H1 (cell line): ENCODE measurements around the gene H1-8. TPM values are rescaled to one million over a fixed set of nuclear protein-coding genes. Genes with fewer than 3 reads are reported as not detected.

Source experiments
- CTCF ChIA-PET: fragments of 300-600 bp; sonication (Branson Sonifier 250); formaldehyde crosslinking; loops from one replicate; lab custom pipeline; 2021; ENCODE audit not compliant: partially characterized antibody; lab: Charles Lee
- POLR2A ChIA-PET: fragments of 300-600 bp; sonication (Branson Sonifier 250); formaldehyde crosslinking; loops from one replicate; lab custom pipeline; 2021; ENCODE audit warnings: inconsistent platforms; ENCODE audit not compliant: partially characterized antibody; lab: Charles Lee
- DNase-seq, 2 experiments: peaks; one replicate each; pipeline versions ENCODE4 v3.0.0 to v3.0.0-alpha.2; 2010 to 2022; ENCODE audit warnings: low spot score in 2 of 2, low read depth in 1 of 2, mixed read lengths in 1 of 2
- FAIRE-seq: peaks from 2 replicates; lab custom pipeline; 2011; peaks lifted over from hg19 to GRCh38; lab: Jason Lieb, UNC
- H2AFZ ChIP-seq: 2 replicates; pipeline ENCODE4 v1.8.1; 2012; ENCODE audit warnings: low read length, inconsistent platforms
- H2AK5ac ChIP-seq: 2 replicates; pipeline ENCODE4 v1.6.1; 2013; ENCODE audit warnings: low read depth, low read length
- H2BK120ac ChIP-seq: replicated peaks from 2 replicates; pipeline ENCODE3; 2013; ENCODE audit warnings: low read depth, low read length, inconsistent platforms
- H2BK12ac ChIP-seq: 2 replicates; pipeline ENCODE4 v1.6.1; 2013; ENCODE audit warnings: low read depth, low read length
- H2BK15ac ChIP-seq: 2 replicates; pipeline ENCODE4 v1.6.1; 2013; ENCODE audit warnings: low read length
- H2BK20ac ChIP-seq: 2 replicates; pipeline ENCODE4 v1.6.1; 2013; ENCODE audit warnings: low read length
- H2BK5ac ChIP-seq: 2 replicates; pipeline ENCODE4 v1.6.1; 2013; ENCODE audit warnings: low read depth, low read length
- H3K14ac ChIP-seq: 2 replicates; pipeline ENCODE4 v1.6.1; 2013; ENCODE audit warnings: inconsistent platforms; ENCODE audit not compliant: insufficient read length
- H3K18ac ChIP-seq: 2 replicates; pipeline ENCODE4 v1.6.1; 2013; ENCODE audit warnings: low read length; ENCODE audit errors: extremely low read depth
- H3K23ac ChIP-seq: 2 replicates; pipeline ENCODE4 v1.6.1; 2013; ENCODE audit warnings: inconsistent platforms; ENCODE audit not compliant: insufficient read length
- H3K23me2 ChIP-seq: 2 replicates; pipeline ENCODE4 v1.6.1; 2013; ENCODE audit warnings: low read depth, low read length
- H3K27ac ChIP-seq: 2 replicates; pipeline ENCODE4 v1.6.1; 2011; ENCODE audit warnings: low read depth, low read length, inconsistent platforms
- H3K27me3 ChIP-seq, 4 experiments: replicated peaks in 1 of 4; 1 replicate in 1 of 4; 2 replicates in 3 of 4; pipeline versions ENCODE4 v1.6.1 to v1.8.1; 2011 to 2013; ENCODE audit warnings: low read length in 3 of 4, mild to moderate bottlenecking in 3 of 4, inconsistent platforms in 2 of 4, mixed read lengths in 2 of 4, moderate library complexity in 1 of 4; ENCODE audit not compliant: control insufficient read depth in 3 of 4, insufficient read depth in 3 of 4; ENCODE audit errors: extremely low read depth in 1 of 4
- H3K36me3 ChIP-seq, 4 experiments: 2 replicates each; pipeline versions ENCODE4 v1.6.1 to v1.8.1; 2011 to 2013; ENCODE audit warnings: mild to moderate bottlenecking in 4 of 4, low read length in 3 of 4, moderate library complexity in 2 of 4, control low read depth in 1 of 4, inconsistent platforms in 1 of 4; ENCODE audit not compliant: insufficient read depth in 4 of 4, control insufficient read depth in 2 of 4
- H3K4ac ChIP-seq: replicated peaks from 2 replicates; pipeline ENCODE3; 2013; ENCODE audit warnings: low read length, low read depth, mixed read lengths, inconsistent platforms; ENCODE audit not compliant: insufficient read length
- H3K4me1 ChIP-seq, 4 experiments: replicated peaks in 1 of 4; 1 replicate in 1 of 4; 2 replicates in 3 of 4; pipeline versions ENCODE4 v1.6.1 to v1.8.1; 2011 to 2013; ENCODE audit warnings: low read length in 3 of 4, inconsistent platforms in 2 of 4, mixed read lengths in 1 of 4; ENCODE audit not compliant: insufficient read depth in 4 of 4, control insufficient read depth in 3 of 4
- H3K4me2 ChIP-seq, 2 experiments: 2 replicates each; pipeline versions ENCODE4 v1.6.1 to v1.8.1; 2011 to 2013; ENCODE audit warnings: low read depth in 2 of 2, low read length in 2 of 2, control low read depth in 1 of 2, inconsistent platforms in 1 of 2, mild to moderate bottlenecking in 1 of 2; ENCODE audit not compliant: insufficient read depth in 1 of 2
- H3K4me3 ChIP-seq, 4 experiments: fragments of 200-600, 300-600 bp in 1 of 4; sonication (generic), shearing (Covaris generic), sonication (Bioruptor Twin) in 1 of 4; 2 replicates each; pipeline versions ENCODE4 v1.5.1 to v1.8.1; 2011 to 2016; ENCODE audit warnings: low read length in 4 of 4, low read depth in 3 of 4, control low read depth in 2 of 4, inconsistent platforms in 2 of 4, mild to moderate bottlenecking in 2 of 4, mixed read lengths in 1 of 4, moderate library complexity in 1 of 4; ENCODE audit not compliant: insufficient read depth in 2 of 4; ENCODE audit errors: extremely low read depth in 1 of 4
- H3K56ac ChIP-seq: replicated peaks from 2 replicates; pipeline ENCODE3; 2013; ENCODE audit warnings: low read depth, mild to moderate bottlenecking, mixed read lengths, low read length, inconsistent platforms; ENCODE audit not compliant: insufficient read length
- H3K79me1 ChIP-seq: 2 replicates; pipeline ENCODE4 v1.6.1; 2013; ENCODE audit warnings: low read depth, low read length, control low read depth
- H3K79me2 ChIP-seq, 2 experiments: 2 replicates each; pipeline versions ENCODE4 v1.6.1 to v1.8.1; 2012 to 2013; ENCODE audit warnings: low read length in 2 of 2, mild to moderate bottlenecking in 2 of 2, inconsistent platforms in 1 of 2; ENCODE audit not compliant: insufficient read depth in 2 of 2, control insufficient read depth in 1 of 2
- H3K9ac ChIP-seq, 4 experiments: replicated peaks in 1 of 4; 1 replicate in 1 of 4; 2 replicates in 3 of 4; pipeline versions ENCODE4 v1.6.1 to v1.8.1; 2011 to 2013; ENCODE audit warnings: low read depth in 3 of 4, low read length in 3 of 4, control low read depth in 2 of 4, mild to moderate bottlenecking in 2 of 4, moderate library complexity in 2 of 4, inconsistent platforms in 1 of 4; ENCODE audit errors: extremely low read depth in 1 of 4
- H3K9me3 ChIP-seq, 2 experiments: 2 replicates each; pipeline versions ENCODE4 v1.6.1 to v1.8.1; 2012 to 2013; ENCODE audit warnings: mild to moderate bottlenecking in 2 of 2, moderate library complexity in 2 of 2, control low read depth in 1 of 2, inconsistent platforms in 1 of 2, low read depth in 1 of 2, low read length in 1 of 2, mixed read lengths in 1 of 2; ENCODE audit not compliant: insufficient read depth in 2 of 2
- H4K20me1 ChIP-seq, 2 experiments: replicated peaks in 1 of 2; 2 replicates each; pipeline versions ENCODE3 to v1.8.1; 2011 to 2013; ENCODE audit warnings: inconsistent platforms in 2 of 2, low read length in 2 of 2, mild to moderate bottlenecking in 1 of 2; ENCODE audit not compliant: insufficient read depth in 2 of 2, control insufficient read depth in 1 of 2
- H4K5ac ChIP-seq: 2 replicates; pipeline ENCODE4 v1.6.1; 2013; ENCODE audit warnings: low read length, low read depth, mixed read lengths, inconsistent platforms; ENCODE audit not compliant: insufficient read length
- H4K8ac ChIP-seq: 2 replicates; pipeline ENCODE4 v1.8.0; 2013; ENCODE audit warnings: mild to moderate bottlenecking, moderate library complexity, low read length, inconsistent platforms; ENCODE audit not compliant: insufficient read depth; ENCODE audit errors: extremely low read depth
- H4K91ac ChIP-seq: replicated peaks from 2 replicates; pipeline ENCODE3; 2013; ENCODE audit warnings: low read length, mixed read lengths, inconsistent platforms; ENCODE audit not compliant: insufficient read length
- ATF2 ChIP-seq: IDR thresholded peaks from 2 replicates; pipeline ENCODE4 v1.6.1; 2012; ENCODE audit warnings: low read length, inconsistent platforms
- WGBS, 2 experiments: shearing (Covaris generic) in 1 of 2; methylation state at CpG; one replicate each; pipeline versions ENCODE4 v1.1.6 to v1.1.7; 2013 to 2015; ENCODE audit warnings: low lambda C conversion rate in 2 of 2, mixed read lengths in 2 of 2, inconsistent platforms in 1 of 2, low coverage in 1 of 2, missing lambda C conversion rate in 1 of 2; ENCODE audit not compliant: insufficient replicate concordance in 2 of 2, insufficient coverage in 1 of 2, insufficient read length in 1 of 2; ENCODE audit errors: extremely low coverage in 1 of 2, missing lambda C conversion rate in 1 of 2; 5-methylcytosine and 5-hydroxymethylcytosine counted together
- polyA plus RNA-seq, 7 experiments: library from polyadenylated mRNA; depleted of rRNA in 3 of 7; stranded (reverse) in 5 of 7; unstranded in 2 of 7; fragments of >200 nt in 5 of 7; fragments of 200-250 nt in 2 of 7; gene quantifications; 1 replicate in 5 of 7; 2 replicates in 1 of 7; 4 replicates in 1 of 7; pipeline versions ENCODE4 v1.2.1 to v1.2.3, GENCODE V29; 2011 to 2013; ENCODE audit warnings: missing spikeins in 2 of 7, mixed read lengths in 2 of 7
- total RNA-seq: library from RNA; stranded (reverse); fragmentation: NEBNext Ultra II Directional; extraction: Animal tissue kit (Norgen Biotek cat#: 25700); gene quantifications from 2 replicates; pipeline ENCODE4 v1.2.1, GENCODE V29; 2021

Gene H1-8
- total and polyA plus RNA-seq, 2 of the 8 experiments (the other 6 are each of a cell fraction or from before 2014, with no cell fraction given), result not detected

GRCh38 chr3:129519896-129520715 lies 22.9 kb upstream of the H1-8 start:
- H3K56ac ChIP-seq, result no peak overlapping the region
- TF ChIP-seq ATF2, result no peak
- no peak overlapping the region for H3K14ac ChIP-seq
- FAIRE-seq (no peak), DNase-seq (no peak)
- H3K27me3 ChIP-seq, result no peaks in the 10 kb centered on the region
- ChIA-PET POLR2A (interaction anchor here (0.6 kb wide), 1 partner anchor 10 kb away, joined by 3 read pairs; no protein-coding TSS in a partner anchor), CTCF (interaction anchor here (2.4 kb wide), 1 partner anchor 28 kb away, joined by 7 read pairs; no protein-coding TSS in a partner anchor)
- H4K20me1 ChIP-seq, result no peaks in the 10 kb centered on the region
- no peaks in the 10 kb centered on the region; a peak in 1 of 7 replicates for H3K4me1 ChIP-seq
- no peaks in the 10 kb centered on the region for H3K79me1 ChIP-seq
- H3K36me3 ChIP-seq, result no peaks in the 10 kb centered on the region; a peak in 2 of 8 replicates
- no peak overlapping the region for H3K23ac ChIP-seq
- H3K4me3 ChIP-seq, result no peak overlapping the region
- no peak overlapping the region for H3K18ac ChIP-seq
- H3K79me2 ChIP-seq, result no peaks in the 10 kb centered on the region
- no peak overlapping the region for H2BK120ac ChIP-seq
- H3K9ac ChIP-seq, result no peak overlapping the region
- no peak overlapping the region for H2BK15ac ChIP-seq
- no peak overlapping the region for H2BK5ac ChIP-seq
- no peak overlapping the region for H3K4ac ChIP-seq
- no peak overlapping the region; the same call in 1 of the 2 replicates for H4K8ac ChIP-seq
- no peak overlapping the region for H4K5ac ChIP-seq
- 88% methylated on average over 15 of the region's 15 CpGs; no CpG with 5 or more reads in 1 of the 2 experiments for WGBS, 2 experiments
- no peaks in the 10 kb centered on the region for H3K23me2 ChIP-seq
- H2BK20ac ChIP-seq, result no peak overlapping the region
- no peak overlapping the region for H2BK12ac ChIP-seq
- H4K91ac ChIP-seq, result no peak overlapping the region
- no peak overlapping the region for H3K4me2 ChIP-seq
- no peak overlapping the region for H3K27ac ChIP-seq
- H3K9me3 ChIP-seq, result no peaks in the 10 kb centered on the region
- no peak overlapping the region for H2AFZ ChIP-seq
- no peak overlapping the region for H2AK5ac ChIP-seq
